H1 (cell line): ENCODE results near the gene PAF1. TPM values are rescaled to one million over a fixed set of nuclear protein-coding genes. Genes with fewer than 3 reads are reported as not detected.
A peak's percentile ranks its signal among the peaks of the same experiment; 100 is the strongest.

Experiments used
- BRCA1 ChIP-seq: IDR thresholded peaks from 2 replicates; pipeline ENCODE4 v1.6.1; 2012; ENCODE audit warnings: low read depth, low read length, improper control_type of control experiment
- CBX5 ChIP-seq: fragments of 300-800, 300-1000 bp; sonication (generic); IDR thresholded peaks from 2 replicates; pipeline ENCODE4 v1.7.1; 2016; ENCODE audit warnings: antibody characterized with exemption, low read length, low read depth
- CBX8 ChIP-seq: fragments of 300-800, 300-1000 bp; sonication (generic); IDR thresholded peaks from 2 replicates; pipeline ENCODE4 v1.7.1; 2016; ENCODE audit warnings: low read depth, low read length, borderline replicate concordance
- CTBP2 ChIP-seq: IDR thresholded peaks from 2 replicates; pipeline ENCODE4 v1.7.0; 2011; ENCODE audit warnings: borderline replicate concordance, mild to moderate bottlenecking, moderate library complexity, mixed read lengths, low read length; ENCODE audit not compliant: insufficient read depth, insufficient read length
- EGR1 ChIP-seq: IDR thresholded peaks from 2 replicates; pipeline ENCODE4 v1.6.1; 2011; ENCODE audit warnings: low read depth, low read length, borderline replicate concordance
- GTF2F1 ChIP-seq: IDR thresholded peaks from 2 replicates; pipeline ENCODE4 v1.6.1; 2012; ENCODE audit warnings: low read depth, low read length, improper control_type of control experiment, borderline replicate concordance
- JUN ChIP-seq: IDR thresholded peaks from 2 replicates; pipeline ENCODE4 v1.6.1; 2011; ENCODE audit warnings: low read depth, mild to moderate bottlenecking, improper control_type of control experiment, low read length
- RFX5 ChIP-seq: IDR thresholded peaks from 2 replicates; pipeline ENCODE4 v1.6.1; 2011; ENCODE audit warnings: low read depth, low read length, improper control_type of control experiment, borderline replicate concordance
- RXRA ChIP-seq: IDR thresholded peaks from 2 replicates; pipeline ENCODE4 v1.6.1; 2011; ENCODE audit warnings: low read depth, mild to moderate bottlenecking, low read length, moderate library complexity; ENCODE audit not compliant: insufficient read depth
- SIN3A ChIP-seq, 2 experiments: IDR thresholded peaks in 1 of 2; conservative IDR thresholded peaks in 1 of 2; 2 replicates each; pipeline ENCODE4 v1.6.1; 2011 to 2012; ENCODE audit warnings: low read length in 2 of 2, improper control_type of control experiment in 1 of 2, low read depth in 1 of 2, mild to moderate bottlenecking in 1 of 2
- SP2 ChIP-seq: IDR thresholded peaks from 2 replicates; pipeline ENCODE4 v1.6.1; 2012; ENCODE audit warnings: mild to moderate bottlenecking, low read length, inconsistent platforms
- SRF ChIP-seq: IDR thresholded peaks from 2 replicates; pipeline ENCODE4 v1.6.1; 2011; ENCODE audit warnings: mild to moderate bottlenecking, low read depth, low read length, moderate library complexity
- SUZ12 ChIP-seq: fragments of 200-600 bp; sonication (generic); IDR thresholded peaks from 2 replicates; pipeline ENCODE4 v1.6.1; 2012; ENCODE audit warnings: mild to moderate bottlenecking, inconsistent platforms, low read length, moderate library complexity, mixed read lengths
- TBP ChIP-seq: IDR thresholded peaks from 2 replicates; pipeline ENCODE4 v1.6.1; 2011; ENCODE audit warnings: low read depth, low read length, improper control_type of control experiment
- YY1 ChIP-seq: IDR thresholded peaks from 2 replicates; pipeline ENCODE4 v1.6.1; 2011; ENCODE audit warnings: low read depth, mild to moderate bottlenecking, low read length
- polyA plus RNA-seq, 7 experiments: library from polyadenylated mRNA; depleted of rRNA in 3 of 7; stranded (reverse) in 5 of 7; unstranded in 2 of 7; fragments of >200 nt in 5 of 7; fragments of 200-250 nt in 2 of 7; gene quantifications; 1 replicate in 5 of 7; 2 replicates in 1 of 7; 4 replicates in 1 of 7; pipeline versions ENCODE4 v1.2.1 to v1.2.3, GENCODE V29; 2011 to 2013; ENCODE audit warnings: missing spikeins in 2 of 7, mixed read lengths in 2 of 7
- total RNA-seq: library from RNA; stranded (reverse); fragmentation: NEBNext Ultra II Directional; extraction: Animal tissue kit (Norgen Biotek cat#: 25700); gene quantifications from 2 replicates; pipeline ENCODE4 v1.2.1, GENCODE V29; 2021

The PAF1 gene
- total and polyA plus RNA-seq, 2 of the 8 experiments (the other 6 are each of a cell fraction or from before 2014, with no cell fraction given): 31.4 to 58.6 TPM

GRCh38 chr19:39412100-39412866 is 21.4 kb upstream of the PAF1 start, which contains the start of gene PLEKHG2 (continued):
- peak; percentile 82 for TF ChIP-seq CTBP2
- TF ChIP-seq EGR1: no peak
- TF ChIP-seq RFX5: peak; percentile 7; the same call in 1 of the 2 replicates
- TF ChIP-seq CBX5: no peak
- no peak for TF ChIP-seq SUZ12
- TF ChIP-seq TBP: peak; percentile 100
- no peak; the same call in 1 of the 2 replicates for TF ChIP-seq JUN
- no peak; the same call in 1 of the 2 replicates for TF ChIP-seq BRCA1
- TF ChIP-seq YY1: no peak
- peak; percentile 25 to 83; a peak in 1 of 4 replicates for TF ChIP-seq SIN3A (conservative IDR thresholded peaks at IDR 0.05 in 1 of 2, IDR thresholded peaks at IDR 0.05 in 1 of 2; ENCODE audit: low read depth in 1 of 2, low read length in 2 of 2)
- TF ChIP-seq RXRA: no peak
- TF ChIP-seq CBX8: no peak
- TF ChIP-seq SP2: no peak
- TF ChIP-seq GTF2F1: peak; percentile 28; the same call in 1 of the 2 replicates
- peak; percentile 79 for TF ChIP-seq SRF
